PC-3 (cell line): ENCODE measurements around the gene GNGT1. TPM values are rescaled to one million over a fixed set of nuclear protein-coding genes. Genes with fewer than 3 reads are reported as not detected.
A peak's percentile ranks its signal among the peaks of the same experiment; 100 is the strongest.

ENCODE experiments used
- ATAC-seq: fragments of 200-7000 bp; cut with Tn5 transposase; 2 replicates; pipeline ENCODE4 v1.9.1; 2020; ENCODE audit warnings: mild to moderate bottlenecking, moderate library complexity
- BruUV-seq: library from RNA; stranded (reverse); fragments of 400-500 nt; replicated peaks from 2 replicates; lab custom pipeline; 2021; lab: Mats Ljungman, UMichigan
- CTCF ChIA-PET: fragments of 300-600 bp; sonication (Branson Sonifier 250); formaldehyde crosslinking; loops from one replicate; lab custom pipeline; 2022; ENCODE audit warnings: antibody characterized with exemption; lab: Charles Lee
- POLR2A ChIA-PET: fragments of 300-600 bp; sonication (Branson Sonifier 250); formaldehyde crosslinking; loops from one replicate; lab custom pipeline; 2022; ENCODE audit warnings: antibody characterized with exemption; ENCODE audit not compliant: unreplicated experiment; lab: Charles Lee
- DNase-seq: peaks from one replicate; pipeline ENCODE4 v3.0.0-alpha.2; 2015
- H2AFZ ChIP-seq: fragments of 300-600 bp; sonication (generic); 2 replicates; pipeline ENCODE4 v1.6.0; 2016; ENCODE audit warnings: antibody characterized with exemption, low read length
- H3F3A ChIP-seq: fragments of 300-600 bp; sonication (generic); one replicate; pipeline ENCODE4 v1.6.0; 2017; ENCODE audit warnings: antibody characterized with exemption, low read length, control low read depth, mild to moderate bottlenecking; ENCODE audit not compliant: unreplicated experiment
- H3K27ac ChIP-seq: fragments of 300-600 bp; sonication (generic); 2 replicates; pipeline ENCODE4 v1.5.1; 2016; ENCODE audit warnings: mild to moderate bottlenecking, low read length
- H3K27me3 ChIP-seq: fragments of 300-600 bp; sonication (generic); 2 replicates; pipeline ENCODE4 v1.6.1; 2016; ENCODE audit warnings: low read length, mixed read lengths
- H3K36me3 ChIP-seq: fragments of 300-600 bp; sonication (generic); 2 replicates; pipeline ENCODE4 v1.6.1; 2016; ENCODE audit warnings: low read depth, mixed run types, low read length, mixed read lengths
- H3K4me1 ChIP-seq: fragments of 300-600 bp; sonication (generic); 2 replicates; pipeline ENCODE4 v1.5.1; 2016; ENCODE audit warnings: low read length; ENCODE audit not compliant: insufficient read depth
- H3K4me2 ChIP-seq: fragments of 300-600 bp; sonication (generic); 2 replicates; pipeline ENCODE4 v1.6.0; 2016; ENCODE audit warnings: low read length
- H3K4me3 ChIP-seq: fragments of 300-600 bp; sonication (generic); 2 replicates; pipeline ENCODE4 v1.5.1; 2016; ENCODE audit warnings: mild to moderate bottlenecking, low read length, mixed read lengths
- H3K79me2 ChIP-seq: fragments of 300-600 bp; sonication (generic); 2 replicates; pipeline ENCODE4 v1.6.1; 2017; ENCODE audit warnings: low read length, mixed read lengths
- H3K9ac ChIP-seq: fragments of 300-600 bp; sonication (generic); 2 replicates; pipeline ENCODE4 v1.6.0; 2016; ENCODE audit warnings: mild to moderate bottlenecking, low read length
- H3K9me2 ChIP-seq: fragments of 300-600 bp; sonication (generic); replicated peaks from 2 replicates; pipeline ENCODE4 v1.6.1; 2016; ENCODE audit warnings: mixed run types, low read length, mixed read lengths
- H3K9me3 ChIP-seq: fragments of 300-600 bp; sonication (generic); 2 replicates; pipeline ENCODE4 v1.6.1; 2016; ENCODE audit warnings: low read length, mixed read lengths
- H4K20me1 ChIP-seq: fragments of 300-600 bp; sonication (generic); 2 replicates; pipeline ENCODE4 v1.6.1; 2016; ENCODE audit warnings: low read length, mixed read lengths
- EZH2 ChIP-seq: fragments of 300-600 bp; sonication (generic); IDR thresholded peaks from one replicate; pipeline ENCODE4 v1.6.1; 2017; ENCODE audit warnings: antibody characterized with exemption, mild to moderate bottlenecking, low read length; ENCODE audit not compliant: unreplicated experiment
- EZH2phosphoT487 ChIP-seq: fragments of 300-600 bp; sonication (generic); IDR thresholded peaks from 2 replicates; pipeline ENCODE4 v1.6.1; 2018; ENCODE audit warnings: mild to moderate bottlenecking, antibody characterized with exemption, low read length, borderline replicate concordance
- intact Hi-C: fragments of 100-400 bp; cut with micrococcal nuclease; formaldehyde crosslinking; loops from 2 replicates; pipeline ENCODE4 v1.9.0; 2023
- total RNA-seq: library from RNA; depleted of rRNA; stranded (reverse); fragments of >200 nt; gene quantifications from 2 replicates; pipeline ENCODE4 v1.2.3, GENCODE V29; 2014
- TF ChIP-seq, protein P1 (sequence below): fragments of 300-600 bp; sonication (generic); conservative IDR thresholded peaks from 2 replicates; pipeline ENCODE4 v1.5.1; 2017; ENCODE audit warnings: antibody characterized with exemption, low read depth, mild to moderate bottlenecking, low read length

GNGT1 gene
- total RNA-seq, 1 experiment from 2014 or later = not detected

DNA sequence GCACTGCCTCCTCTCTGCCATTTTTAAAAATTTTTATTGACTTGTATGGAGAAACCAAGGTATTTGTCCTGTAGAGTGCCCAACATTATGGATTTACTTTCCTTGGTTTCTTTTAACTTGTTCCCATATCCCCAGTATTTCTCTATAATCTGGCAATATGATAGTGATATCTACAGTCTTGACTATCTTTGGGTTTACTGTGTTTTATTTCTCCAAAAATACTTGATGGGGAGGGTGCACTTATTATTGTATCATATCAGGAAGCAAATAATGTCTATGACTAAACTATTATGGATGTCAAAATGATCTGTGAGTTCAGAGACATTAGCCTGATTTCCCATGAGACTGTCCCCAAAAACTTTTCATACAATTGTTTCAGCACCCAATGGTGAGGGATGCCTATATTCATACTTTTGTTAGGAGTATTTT lies 22.4 kb upstream of the GNGT1 start:
- POLR2A ChIA-PET = no interaction called here
- TF ChIP-seq, protein P1, sequence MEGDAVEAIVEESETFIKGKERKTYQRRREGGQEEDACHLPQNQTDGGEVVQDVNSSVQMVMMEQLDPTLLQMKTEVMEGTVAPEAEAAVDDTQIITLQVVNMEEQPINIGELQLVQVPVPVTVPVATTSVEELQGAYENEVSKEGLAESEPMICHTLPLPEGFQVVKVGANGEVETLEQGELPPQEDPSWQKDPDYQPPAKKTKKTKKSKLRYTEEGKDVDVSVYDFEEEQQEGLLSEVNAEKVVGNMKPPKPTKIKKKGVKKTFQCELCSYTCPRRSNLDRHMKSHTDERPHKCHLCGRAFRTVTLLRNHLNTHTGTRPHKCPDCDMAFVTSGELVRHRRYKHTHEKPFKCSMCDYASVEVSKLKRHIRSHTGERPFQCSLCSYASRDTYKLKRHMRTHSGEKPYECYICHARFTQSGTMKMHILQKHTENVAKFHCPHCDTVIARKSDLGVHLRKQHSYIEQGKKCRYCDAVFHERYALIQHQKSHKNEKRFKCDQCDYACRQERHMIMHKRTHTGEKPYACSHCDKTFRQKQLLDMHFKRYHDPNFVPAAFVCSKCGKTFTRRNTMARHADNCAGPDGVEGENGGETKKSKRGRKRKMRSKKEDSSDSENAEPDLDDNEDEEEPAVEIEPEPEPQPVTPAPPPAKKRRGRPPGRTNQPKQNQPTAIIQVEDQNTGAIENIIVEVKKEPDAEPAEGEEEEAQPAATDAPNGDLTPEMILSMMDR = no peak
- TF ChIP-seq EZH2 = no peak
- no peak for TF ChIP-seq EZH2phosphoT487

DNA sequence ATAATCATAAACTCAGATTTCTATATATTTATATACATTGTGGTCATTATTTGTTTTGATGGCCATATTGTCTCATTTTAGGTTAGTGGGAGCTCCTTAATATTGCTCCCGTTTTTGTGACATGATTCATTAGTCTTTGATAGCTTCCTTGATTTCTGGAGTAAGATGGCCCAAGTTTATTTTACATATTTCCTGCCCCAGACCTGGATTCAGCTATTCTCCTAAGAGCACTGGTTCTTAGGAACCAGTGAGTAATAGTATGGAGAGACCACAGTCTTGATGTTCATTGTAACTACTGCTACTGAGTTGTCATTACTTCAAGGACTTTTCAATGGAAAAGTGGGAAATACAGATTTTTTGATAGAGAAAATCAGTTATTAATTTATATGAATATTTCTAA lies 21.8 kb upstream of the GNGT1 start:
- ChIA-PET POLR2A (no interaction called here), CTCF (no interaction called here)
- H3K4me3 ChIP-seq = no peak overlapping the region
- TF ChIP-seq EZH2phosphoT487 (no peak), EZH2 (no peak)
- TF ChIP-seq, protein P1 = no peak
- intact Hi-C loops = no loop called here
- no peaks in the 10 kb centered on the region for H3F3A ChIP-seq
- no peak overlapping the region for H3K4me2 ChIP-seq
- no peak overlapping the region for H3K9ac ChIP-seq
- H3K27ac ChIP-seq = no peak overlapping the region
- no peak overlapping the region for H2AFZ ChIP-seq
- H3K79me2 ChIP-seq = peaks cover 6% of the 10 kb centered on the region; the same call in 1 of the 2 replicates
- no TSS peak for BruUV-seq
- DNase-seq = no peak
- H3K4me1 ChIP-seq = peaks cover 10% of the 10 kb centered on the region
- no peaks in the 10 kb centered on the region for H3K9me2 ChIP-seq
- no peaks in the 10 kb centered on the region for H3K27me3 ChIP-seq
- no peak for ATAC-seq
- H3K9me3 ChIP-seq = no peaks in the 10 kb centered on the region
- peaks cover 9% of the 10 kb centered on the region for H4K20me1 ChIP-seq
- H3K36me3 ChIP-seq = peaks cover 6% of the 10 kb centered on the region; the same call in 1 of the 2 replicates

More for the DNA sequence above, 22.4 kb upstream of the GNGT1 start:
- intact Hi-C loops = no loop called here
- no peak for ATAC-seq
- Histone ChIP-seq H3K27ac (no peak overlapping the region), H3K36me3 (peaks cover 6% of the 10 kb centered on the region; the same call in 1 of the 2 replicates), H3K9me3 (no peaks in the 10 kb centered on the region), H3K4me1 (peaks cover 8% of the 10 kb centered on the region), H3K79me2 (peaks cover 4% of the 10 kb centered on the region; the same call in 1 of the 2 replicates), H2AFZ (no peak overlapping the region), H3K4me3 (no peak overlapping the region), H3K27me3 (no peaks in the 10 kb centered on the region), H3K9ac (no peak overlapping the region), H3K9me2 (no peaks in the 10 kb centered on the region), H3K4me2 (no peak overlapping the region), H4K20me1 (peaks cover 8% of the 10 kb centered on the region), H3F3A (no peaks in the 10 kb centered on the region)
- no peak for DNase-seq
- no TSS peak for BruUV-seq
- CTCF ChIA-PET = no interaction called here

DNA sequence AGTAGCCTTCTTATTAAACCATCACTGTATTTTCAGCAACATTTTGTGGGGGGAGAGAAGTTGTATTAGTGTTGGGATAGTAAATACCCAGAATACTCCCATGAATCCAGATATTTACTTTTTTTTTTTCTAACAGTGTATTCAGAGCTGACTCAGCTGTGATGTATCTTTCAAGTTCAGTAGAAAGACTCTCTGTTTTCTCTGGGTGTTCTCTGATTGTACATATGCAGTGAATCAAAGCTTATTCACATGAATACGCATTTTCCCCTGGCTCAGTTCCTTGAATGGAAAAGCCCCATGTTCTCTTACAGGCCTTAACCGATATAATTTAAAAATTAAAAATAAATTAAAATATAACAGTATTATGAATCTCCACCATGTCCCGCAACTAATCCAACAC lies 17.1 kb upstream of the GNGT1 start:
- peaks cover 9% of the 10 kb centered on the region for H4K20me1 ChIP-seq
- peaks cover 15% of the 10 kb centered on the region for H3K4me1 ChIP-seq
- ChIA-PET CTCF (interaction anchor here (0.6 to 2.2 kb wide), 3 partner anchors 16 to 198 kb away, joined by 3 to 9 read pairs (median 4); no protein-coding TSS in a partner anchor), POLR2A (interaction anchor here (0.6 to 0.7 kb wide), 4 partner anchors 74 to 767 kb away, joined by 3 to 29 read pairs (median 4); partner anchors contain the start of gene SGCE)
- DNase-seq (peak; percentile 87), ATAC-seq (peak; percentile 58)
- BruUV-seq = no TSS peak
- peaks cover 6% of the 10 kb centered on the region; the same call in 1 of the 2 replicates for H3K79me2 ChIP-seq
- H3K4me2 ChIP-seq = peak overlapping the region; percentile 83
- no peaks in the 10 kb centered on the region for H3F3A ChIP-seq
- intact Hi-C loops = loop anchor here (1.0 kb wide), 1 partner anchor 294 kb away; no protein-coding TSS in a partner anchor
- no peak overlapping the region for H2AFZ ChIP-seq
- H3K9me3 ChIP-seq = no peaks in the 10 kb centered on the region
- peak overlapping the region; percentile 83 for H3K4me3 ChIP-seq
- TF ChIP-seq EZH2phosphoT487 = no peak
- TF ChIP-seq, protein P1 = no peak
- no peak for TF ChIP-seq EZH2
- H3K9ac ChIP-seq = peak overlapping the region; percentile 89
- H3K36me3 ChIP-seq = peaks cover 6% of the 10 kb centered on the region; the same call in 1 of the 2 replicates
- peak overlapping the region; percentile 90 for H3K27ac ChIP-seq
- no peaks in the 10 kb centered on the region for H3K9me2 ChIP-seq
- no peaks in the 10 kb centered on the region for H3K27me3 ChIP-seq
